ENCODE results near the gene PAX5.

DNA sequence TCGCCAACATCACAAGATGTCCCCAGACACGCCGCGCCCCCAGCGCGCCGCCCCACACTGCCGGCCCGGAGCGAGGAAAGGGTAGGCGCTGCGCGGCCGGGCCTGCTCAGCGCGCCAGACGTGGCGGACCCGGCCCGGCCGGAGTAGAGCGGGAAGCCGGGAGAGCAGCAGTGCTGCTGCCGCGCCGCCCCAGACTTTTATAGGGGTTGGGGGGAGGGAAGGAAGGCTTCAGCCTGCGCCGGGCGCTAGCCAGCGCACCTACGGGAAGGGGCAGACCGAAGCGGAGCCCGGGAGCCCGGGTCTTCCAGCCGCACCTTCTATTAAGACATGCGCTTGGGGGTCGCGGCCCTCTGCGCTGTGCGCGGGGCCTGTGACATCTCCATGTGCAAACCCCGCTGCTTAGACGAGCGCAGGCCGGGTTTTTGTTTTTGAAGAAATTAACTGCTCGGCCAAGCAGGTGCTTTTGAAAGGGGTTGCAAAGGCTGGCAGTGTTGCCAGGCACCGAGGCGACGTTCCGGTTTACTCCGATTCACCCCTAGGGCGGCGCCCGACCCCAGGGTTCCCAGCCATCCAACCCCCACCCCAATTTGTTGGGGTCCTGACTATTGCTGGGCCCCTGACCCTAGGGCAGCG lies 353 bp upstream of the PAX5 start:
- no peak for TF ChIP-seq ZFX (IDR thresholded peaks at IDR 0.05; ENCODE audit: borderline replicate concordance)
- TF ChIP-seq, protein P1, sequence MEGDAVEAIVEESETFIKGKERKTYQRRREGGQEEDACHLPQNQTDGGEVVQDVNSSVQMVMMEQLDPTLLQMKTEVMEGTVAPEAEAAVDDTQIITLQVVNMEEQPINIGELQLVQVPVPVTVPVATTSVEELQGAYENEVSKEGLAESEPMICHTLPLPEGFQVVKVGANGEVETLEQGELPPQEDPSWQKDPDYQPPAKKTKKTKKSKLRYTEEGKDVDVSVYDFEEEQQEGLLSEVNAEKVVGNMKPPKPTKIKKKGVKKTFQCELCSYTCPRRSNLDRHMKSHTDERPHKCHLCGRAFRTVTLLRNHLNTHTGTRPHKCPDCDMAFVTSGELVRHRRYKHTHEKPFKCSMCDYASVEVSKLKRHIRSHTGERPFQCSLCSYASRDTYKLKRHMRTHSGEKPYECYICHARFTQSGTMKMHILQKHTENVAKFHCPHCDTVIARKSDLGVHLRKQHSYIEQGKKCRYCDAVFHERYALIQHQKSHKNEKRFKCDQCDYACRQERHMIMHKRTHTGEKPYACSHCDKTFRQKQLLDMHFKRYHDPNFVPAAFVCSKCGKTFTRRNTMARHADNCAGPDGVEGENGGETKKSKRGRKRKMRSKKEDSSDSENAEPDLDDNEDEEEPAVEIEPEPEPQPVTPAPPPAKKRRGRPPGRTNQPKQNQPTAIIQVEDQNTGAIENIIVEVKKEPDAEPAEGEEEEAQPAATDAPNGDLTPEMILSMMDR (IDR thresholded peaks at IDR 0.05) = peak; percentile 79
